GM21381 (cell line): ENCODE data around the gene RSU1.
"Not testable (repeated sequence)": the region's sequence is repeated elsewhere in the genome, so short reads cannot be mapped to it uniquely, and the experiment has no call there.

Experiments
- ATAC-seq: cut with Tn5 transposase; IDR thresholded peaks from one replicate; pipeline ENCODE4 v1.9.1; 2021; ENCODE audit warnings: mild to moderate bottlenecking, moderate library complexity; ENCODE audit not compliant: unreplicated experiment

The RSU1 gene

GRCh38 chr10:16788125-16788524 is 29.1 kb downstream of the RSU1 start:
- no peak for ATAC-seq

GRCh38 chr10:16787361-16787791 is 29.8 kb downstream of the RSU1 start:
- peak; percentile 77 for ATAC-seq

DNA sequence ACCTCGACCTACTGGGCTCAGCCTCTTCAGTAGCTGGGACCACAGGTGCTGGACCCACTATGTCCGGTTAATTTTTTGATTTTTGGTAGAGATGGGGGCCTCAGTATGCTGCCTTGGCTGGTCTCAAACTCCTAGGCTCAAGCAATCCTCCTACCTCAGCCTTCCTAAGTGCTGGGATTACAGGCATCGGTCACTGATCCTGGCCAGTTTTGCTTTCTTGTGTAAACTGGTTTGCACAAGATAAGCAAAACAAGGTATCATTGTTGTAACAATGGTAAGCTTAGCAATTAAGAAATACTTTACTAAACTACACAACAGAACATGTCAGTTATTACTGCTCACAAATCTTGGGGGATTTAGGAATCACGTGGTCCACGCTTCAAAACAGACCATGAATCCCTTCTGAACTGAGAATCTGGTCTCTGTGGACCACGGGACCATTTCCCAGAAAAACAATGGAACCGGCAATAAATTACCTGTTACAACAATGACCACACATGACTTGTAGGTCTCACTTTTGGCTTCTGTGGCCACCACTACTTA is 36.8 kb downstream of the RSU1 start:
- no peak for ATAC-seq

DNA sequence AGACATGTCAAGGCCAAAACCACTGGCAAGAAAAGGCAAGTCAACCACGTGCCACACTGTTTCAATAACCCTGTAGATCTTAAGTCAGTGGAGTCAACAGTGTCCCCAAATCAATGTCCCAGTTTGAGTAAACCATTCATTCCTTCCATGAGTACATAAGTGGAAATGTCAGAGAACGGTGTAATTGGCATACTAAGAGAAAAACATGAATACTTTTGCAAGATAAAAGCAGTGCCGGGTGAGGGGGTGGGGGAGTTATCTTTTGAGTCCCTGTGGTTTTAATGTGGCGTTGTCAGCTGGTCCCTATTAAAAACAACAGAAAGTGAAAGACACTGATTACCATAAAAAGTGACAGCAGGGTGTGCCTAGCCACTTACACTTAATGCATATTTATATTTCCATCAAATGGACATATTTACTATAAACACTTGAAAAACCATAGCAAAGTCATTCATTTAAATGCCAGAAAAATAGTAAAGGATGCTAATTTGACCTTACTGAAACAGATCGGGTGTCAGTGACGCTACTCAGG is 37.8 kb downstream of the RSU1 start:
- ATAC-seq = peak; percentile 59

GRCh38 chr10:16777473-16778370 is 39.5 kb downstream of the RSU1 start:
- ATAC-seq = peak; percentile 49

GRCh38 chr10:16776896-16777295 is 40.3 kb downstream of the RSU1 start:
- ATAC-seq = no peak

GRCh38 chr10:16773334-16773733 is 43.9 kb downstream of the RSU1 start:
- no peak for ATAC-seq

GRCh38 chr10:16770670-16771069 is 46.6 kb downstream of the RSU1 start:
- no peak for ATAC-seq

- no peak for ATAC-seq
These were observed 47.1 kb downstream of the RSU1 start for GRCh38 chr10:16770141-16770540.

DNA sequence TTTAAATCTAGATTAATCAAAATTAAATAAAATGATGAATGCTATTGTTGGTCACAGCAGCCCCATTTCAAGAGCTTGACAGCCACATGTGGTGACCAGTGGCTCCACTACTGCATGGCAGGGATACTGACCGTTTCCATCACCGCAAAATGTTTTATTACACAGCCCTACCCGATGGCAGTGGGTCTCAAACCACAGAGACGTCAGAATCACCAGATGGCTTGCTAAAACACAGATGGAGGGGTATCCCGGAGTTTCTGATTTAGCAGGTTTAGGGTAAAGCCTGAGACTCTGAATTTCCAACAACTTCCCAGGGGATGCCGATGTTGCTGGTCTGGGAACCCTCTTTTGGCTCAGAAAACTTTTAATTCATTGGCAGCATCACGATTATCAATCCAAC is 47.9 kb downstream of the RSU1 start:
- ATAC-seq = no peak

GRCh38 chr10:16768702-16769101 is 48.5 kb downstream of the RSU1 start:
- ATAC-seq = no peak

DNA sequence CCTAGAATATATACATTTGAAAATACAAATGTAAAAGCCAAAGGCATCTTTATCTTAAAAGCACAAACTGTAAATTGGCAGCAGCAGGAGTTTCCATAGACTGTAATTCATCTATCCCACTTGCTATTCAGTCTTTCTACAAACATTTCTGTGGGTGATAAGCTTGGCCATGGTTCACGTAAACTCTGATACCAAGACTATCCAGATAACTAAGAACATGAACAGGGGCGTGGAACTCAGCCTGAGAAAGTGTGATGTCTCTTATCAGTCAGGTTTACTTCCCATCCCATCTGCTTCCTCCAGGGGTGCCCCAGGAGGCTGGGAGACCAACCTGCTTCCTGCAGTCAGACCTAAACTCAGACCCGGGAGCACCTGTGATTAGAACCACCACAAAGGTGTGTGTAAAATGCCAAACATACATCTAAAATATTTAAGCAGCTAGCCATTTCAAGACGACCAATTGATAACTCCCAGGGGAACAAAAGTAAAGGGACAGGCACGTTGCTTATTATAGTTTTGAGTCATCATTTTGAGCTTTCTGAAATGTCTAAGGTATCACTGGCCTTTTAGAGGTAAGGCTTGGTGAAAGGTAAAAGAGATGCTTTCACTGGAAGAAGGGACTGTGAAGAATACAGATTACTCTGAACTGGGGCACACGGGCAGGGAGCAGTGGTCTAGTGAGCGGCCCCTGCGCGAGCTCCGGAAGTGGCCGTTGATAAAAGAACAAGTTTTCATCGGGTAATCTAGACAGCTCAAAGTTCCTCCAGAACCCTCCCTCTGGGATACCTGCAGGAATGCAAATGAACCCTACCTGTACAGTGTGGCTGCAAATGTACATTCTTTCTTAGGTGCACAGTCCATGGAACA is 51.5 kb downstream of the RSU1 start:
- ATAC-seq = peak; percentile 62

- no peak for ATAC-seq
These were observed 55.9 kb downstream of the RSU1 start for GRCh38 chr10:16761300-16761699.

GRCh38 chr10:16756561-16757221 is 60.5 kb downstream of the RSU1 start:
- no peak for ATAC-seq

- no peak for ATAC-seq
These were observed 62.5 kb downstream of the RSU1 start for GRCh38 chr10:16754765-16755164.

DNA sequence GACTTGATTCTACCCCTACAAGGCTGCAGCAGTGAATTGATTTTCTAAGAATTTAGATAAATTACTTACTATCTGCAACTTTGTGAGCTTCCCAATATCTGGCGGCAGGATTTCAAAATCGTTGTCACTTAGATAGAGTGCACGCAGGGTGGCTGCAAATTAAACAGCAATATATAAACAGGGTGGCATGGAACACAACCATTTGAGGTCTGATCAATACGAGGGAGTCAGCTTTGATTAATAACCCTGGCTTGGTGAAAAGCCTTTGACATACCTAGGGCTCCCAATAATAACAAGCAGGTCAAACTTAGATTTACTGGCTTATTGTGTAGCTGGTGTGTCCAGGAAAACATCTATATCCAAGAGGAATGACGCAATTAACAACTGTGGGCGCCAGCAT is 64.4 kb downstream of the RSU1 start:
- ATAC-seq = not testable (repeated sequence)

DNA sequence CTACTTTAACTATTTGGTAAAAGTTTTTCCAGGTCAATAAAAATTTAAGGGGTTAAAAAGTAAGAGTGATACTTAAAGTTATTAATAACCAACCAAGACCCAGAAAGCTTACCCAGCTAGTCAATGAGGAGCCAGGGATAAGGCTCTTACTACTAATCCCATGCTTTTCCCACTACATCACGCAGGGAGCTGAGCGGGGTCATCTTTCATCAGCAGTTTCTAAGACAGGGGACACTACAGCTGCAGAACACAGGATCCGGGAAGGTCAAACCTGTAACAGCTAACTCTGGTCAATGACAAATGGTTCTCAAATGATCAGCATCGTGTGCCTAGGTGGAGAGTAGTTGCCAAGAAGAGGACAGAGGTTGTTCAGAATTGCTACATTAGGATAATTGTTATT is 65.1 kb downstream of the RSU1 start:
- no peak for ATAC-seq

- ATAC-seq = no peak
These were observed 66.0 kb downstream of the RSU1 start for GRCh38 chr10:16751244-16751643.

GRCh38 chr10:16750461-16750860 is 66.8 kb downstream of the RSU1 start:
- no peak for ATAC-seq

DNA sequence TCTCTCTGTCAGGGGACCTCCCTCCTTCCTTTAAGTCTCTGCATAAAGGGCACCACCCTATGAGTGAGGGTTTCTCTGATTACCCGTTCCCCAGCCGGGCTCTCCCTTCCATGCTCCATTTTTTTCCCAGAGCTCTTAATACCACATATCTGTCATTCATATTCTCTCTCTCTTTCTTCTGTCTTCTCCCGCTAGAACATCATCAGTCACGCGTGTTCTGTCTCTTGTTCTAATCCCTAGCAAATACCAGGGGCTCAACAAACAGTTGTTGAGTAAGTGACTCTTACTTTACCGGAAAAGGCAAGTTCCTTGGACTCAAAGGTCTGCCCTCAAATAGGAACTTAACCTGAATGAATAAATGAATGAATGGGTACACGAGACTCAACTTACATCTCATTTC is 68.5 kb downstream of the RSU1 start:
- ATAC-seq = no peak

- no peak for ATAC-seq
These were observed 70.4 kb downstream of the RSU1 start for GRCh38 chr10:16746856-16747255.
